Measurements from ENCODE around the gene CDKL4.

DNA sequence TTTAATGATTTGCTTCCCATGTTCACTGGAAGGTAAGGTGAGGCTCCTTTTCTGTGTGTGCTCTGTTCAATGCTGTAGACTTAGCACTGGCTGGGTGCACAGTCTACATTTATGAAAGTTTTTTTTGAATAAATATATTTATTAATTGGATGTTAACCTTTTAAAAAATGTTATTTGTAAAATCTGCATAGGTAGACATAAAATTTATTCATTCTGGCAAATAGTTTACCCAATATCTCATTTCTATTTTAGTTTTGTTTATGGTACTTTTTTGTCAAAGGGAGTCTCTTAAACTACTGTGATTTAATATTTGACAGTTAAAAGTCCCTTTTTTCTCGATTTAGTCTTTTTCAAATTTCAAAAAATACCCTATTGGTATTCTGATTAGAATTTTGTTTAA, 19.9 kb downstream of the CDKL4 start:
- TF ChIP-seq SMARCE1 (IDR thresholded peaks at IDR 0.05; ENCODE audit: borderline replicate concordance) (no peak), HDAC1 (CRISPR knock-in tag; IDR thresholded peaks at IDR 0.05) (no peak), ZNF839 (CRISPR knock-in tag; IDR thresholded peaks at IDR 0.05; ENCODE audit: borderline replicate concordance) (no peak), ZNF292 (CRISPR knock-in tag; IDR thresholded peaks at IDR 0.05; ENCODE audit: borderline replicate concordance, low read depth) (no peak), ZNF510 (CRISPR knock-in tag; IDR thresholded peaks at IDR 0.05; ENCODE audit: low read depth) (no peak), SALL1 (CRISPR knock-in tag; IDR thresholded peaks at IDR 0.05) (no peak), TARDBP (CRISPR knock-in tag; IDR thresholded peaks at IDR 0.05) (no peak), CBX5 (CRISPR knock-in tag; IDR thresholded peaks at IDR 0.05; ENCODE audit: borderline replicate concordance) (no peak), MZF1 (CRISPR knock-in tag; IDR thresholded peaks at IDR 0.05; ENCODE audit: borderline replicate concordance) (no peak), FOXP1 (IDR thresholded peaks at IDR 0.05) (no peak), FOXP1 (CRISPR knock-in tag; IDR thresholded peaks at IDR 0.05) (no peak), U2AF2 (IDR thresholded peaks at IDR 0.05; ENCODE audit: low read depth, low read length) (no peak)
- TF ChIP-seq, protein P1, sequence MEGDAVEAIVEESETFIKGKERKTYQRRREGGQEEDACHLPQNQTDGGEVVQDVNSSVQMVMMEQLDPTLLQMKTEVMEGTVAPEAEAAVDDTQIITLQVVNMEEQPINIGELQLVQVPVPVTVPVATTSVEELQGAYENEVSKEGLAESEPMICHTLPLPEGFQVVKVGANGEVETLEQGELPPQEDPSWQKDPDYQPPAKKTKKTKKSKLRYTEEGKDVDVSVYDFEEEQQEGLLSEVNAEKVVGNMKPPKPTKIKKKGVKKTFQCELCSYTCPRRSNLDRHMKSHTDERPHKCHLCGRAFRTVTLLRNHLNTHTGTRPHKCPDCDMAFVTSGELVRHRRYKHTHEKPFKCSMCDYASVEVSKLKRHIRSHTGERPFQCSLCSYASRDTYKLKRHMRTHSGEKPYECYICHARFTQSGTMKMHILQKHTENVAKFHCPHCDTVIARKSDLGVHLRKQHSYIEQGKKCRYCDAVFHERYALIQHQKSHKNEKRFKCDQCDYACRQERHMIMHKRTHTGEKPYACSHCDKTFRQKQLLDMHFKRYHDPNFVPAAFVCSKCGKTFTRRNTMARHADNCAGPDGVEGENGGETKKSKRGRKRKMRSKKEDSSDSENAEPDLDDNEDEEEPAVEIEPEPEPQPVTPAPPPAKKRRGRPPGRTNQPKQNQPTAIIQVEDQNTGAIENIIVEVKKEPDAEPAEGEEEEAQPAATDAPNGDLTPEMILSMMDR (CRISPR knock-in tag; IDR thresholded peaks at IDR 0.05): no peak

Data from HepG2 (cell line).